Lung (tissue), 12 donors: Measurements from ENCODE around the gene PIP5K1C. TPM values are rescaled to one million over a fixed set of nuclear protein-coding genes. Genes with fewer than 3 reads are reported as not detected.

ENCODE experiments used
- ATAC-seq: fragments of 200-7000 bp; cut with Tn5 transposase; one replicate; pipeline ENCODE4 v1.9.1; 2020; ENCODE audit warnings: moderate number of reproducible peaks; ENCODE audit not compliant: insufficient read depth, low FRiP score
- DNase-seq, 3 donors: peaks; one replicate each; pipeline ENCODE4 v3.0.0-alpha.2; 2013 to 2017
- H3K27ac ChIP-seq, 2 donors: one replicate each; pipeline ENCODE4 v1.5.1; 2013; ENCODE audit warnings: mild to moderate bottlenecking in 2 of 2, moderate library complexity in 2 of 2, control low read depth in 1 of 2, inconsistent platforms in 1 of 2, low read depth in 1 of 2, low read length in 1 of 2
- H3K27me3 ChIP-seq, 3 donors: one replicate each; pipeline ENCODE4 v1.5.1; 2013; ENCODE audit warnings: low read length in 2 of 3; ENCODE audit not compliant: control insufficient read depth in 3 of 3, insufficient read depth in 3 of 3
- H3K36me3 ChIP-seq, 4 donors: one replicate each; pipeline ENCODE4 v1.5.1; 2013; ENCODE audit warnings: low read length in 4 of 4, mild to moderate bottlenecking in 1 of 4, moderate library complexity in 1 of 4; ENCODE audit not compliant: control insufficient read depth in 4 of 4, insufficient read depth in 4 of 4
- H3K4me1 ChIP-seq, 5 donors: one replicate each; pipeline ENCODE4 v1.5.1; 2013; ENCODE audit warnings: low read length in 5 of 5, mild to moderate bottlenecking in 2 of 5, moderate library complexity in 1 of 5; ENCODE audit not compliant: control insufficient read depth in 5 of 5, insufficient read depth in 5 of 5
- H3K4me3 ChIP-seq: one replicate; pipeline ENCODE4 v1.5.1; 2013; ENCODE audit warnings: mild to moderate bottlenecking, control low read depth, moderate library complexity
- H3K9ac ChIP-seq, 2 donors: one replicate each; pipeline ENCODE4 v1.5.1; 2013; ENCODE audit warnings: low read length in 2 of 2, control low read depth in 1 of 2; ENCODE audit not compliant: insufficient read depth in 1 of 2
- H3K9me3 ChIP-seq, 4 donors: one replicate each; pipeline ENCODE4 v1.5.1; 2013; ENCODE audit warnings: low read length in 3 of 4, mild to moderate bottlenecking in 1 of 4, moderate library complexity in 1 of 4; ENCODE audit not compliant: control insufficient read depth in 4 of 4, insufficient read depth in 3 of 4
- CTCF ChIP-seq: IDR thresholded peaks from 2 replicates; pipeline ENCODE4 v1.5.1; 2012; ENCODE audit warnings: mild to moderate bottlenecking; ENCODE audit errors: control extremely low read depth, extremely low read depth
- WGBS, 2 donors: extraction: QIAGEN DNeasy Blood & Tissue Kit; methylation state at CpG; one replicate each; pipeline ENCODE4 v1.1.7; 2013; 5-methylcytosine and 5-hydroxymethylcytosine counted together
- polyA plus RNA-seq, 2 donors: library from polyadenylated mRNA; stranded (reverse); fragments of 200-250 nt; gene quantifications; one replicate each; pipeline ENCODE4 v1.2.1, GENCODE V29; 2013
- total RNA-seq, 2 donors: library from RNA; depleted of rRNA in 1 of 2; stranded (reverse); fragments of >200 nt in 1 of 2; gene quantifications; one replicate each; pipeline ENCODE4 v1.2.1, GENCODE V29; 2014 to 2021
- donor health status: control.
- donor health status: control.
- donor health status: Bipolar disorder and iron deficiency.
- donor health status: healthy.
- donor health status: DM: yes; HTN: yes; CAD: no.

PIP5K1C gene
- total and polyA plus RNA-seq, 4 donors: 16.3 to 39.4 (median 20.5) TPM

- ATAC-seq: no peak
- peaks cover 0 to 39% (median 6%) of the 10 kb centered on the region in 4 donors for H3K36me3 ChIP-seq
- no peak for DNase-seq
- no peak overlapping the region for H3K4me3 ChIP-seq
- no peaks in the 10 kb centered on the region for H3K27me3 ChIP-seq
- WGBS, 2 donors: 93% methylated on average over 34 of the region's 34 CpGs
- TF ChIP-seq CTCF: no peak
- H3K9me3 ChIP-seq: no peaks in the 10 kb centered on the region
- H3K27ac ChIP-seq: no peak overlapping the region
- H3K4me1 ChIP-seq: peaks cover 3 to 11% (median 8%) of the 10 kb centered on the region in 5 donors
- H3K9ac ChIP-seq: no peak overlapping the region
Observed at GRCh38 chr19:3623716-3624115, 76.6 kb downstream of the PIP5K1C start.

- WGBS, 2 donors: 89 to 91% methylated on average over 12 of the region's 12 CpGs
- peaks cover 3 to 17% (median 11%) of the 10 kb centered on the region in 5 donors for H3K4me1 ChIP-seq
Observed at GRCh38 chr19:3622224-3622623, 78.0 kb downstream of the PIP5K1C start.

GRCh38 chr19:3621689-3622088 is 78.6 kb downstream of the PIP5K1C start:
- Histone ChIP-seq H3K9ac (no peak overlapping the region), H3K36me3 (peaks cover 0 to 43% (median 8%) of the 10 kb centered on the region in 4 donors), H3K9me3 (no peaks in the 10 kb centered on the region), H3K27ac (no peak overlapping the region), H3K4me1 (peaks cover 3 to 17% (median 11%) of the 10 kb centered on the region in 5 donors), H3K4me3 (no peak overlapping the region), H3K27me3 (no peaks in the 10 kb centered on the region)
- no peak for TF ChIP-seq CTCF
- ATAC-seq (no peak), DNase-seq (no peak)
- WGBS, 2 donors: 95 to 97% methylated on average over 15 of the region's 15 CpGs

More at GRCh38 chr19:3622224-3622623, 78.0 kb downstream of the PIP5K1C start:
- Histone ChIP-seq H3K36me3 (peaks cover 0 to 43% (median 6%) of the 10 kb centered on the region in 4 donors), H3K9me3 (no peaks in the 10 kb centered on the region), H3K27me3 (no peaks in the 10 kb centered on the region), H3K27ac (no peak overlapping the region), H3K9ac (no peak overlapping the region), H3K4me3 (no peak overlapping the region)
- ATAC-seq (no peak), DNase-seq (no peak)
- no peak for TF ChIP-seq CTCF
